ENCODE results near the gene IGF2BP1. TPM values are rescaled to one million over a fixed set of nuclear protein-coding genes. Genes with fewer than 3 reads are reported as not detected.
A peak's percentile ranks its signal among the peaks of the same experiment; 100 is the strongest.
"Not testable (repeated sequence)": the region's sequence is repeated elsewhere in the genome, so short reads cannot be mapped to it uniquely, and the experiment has no call there.

The IGF2BP1 gene
- total and polyA plus RNA-seq, 2 donors, result 0.03 to 2.9 TPM

DNA sequence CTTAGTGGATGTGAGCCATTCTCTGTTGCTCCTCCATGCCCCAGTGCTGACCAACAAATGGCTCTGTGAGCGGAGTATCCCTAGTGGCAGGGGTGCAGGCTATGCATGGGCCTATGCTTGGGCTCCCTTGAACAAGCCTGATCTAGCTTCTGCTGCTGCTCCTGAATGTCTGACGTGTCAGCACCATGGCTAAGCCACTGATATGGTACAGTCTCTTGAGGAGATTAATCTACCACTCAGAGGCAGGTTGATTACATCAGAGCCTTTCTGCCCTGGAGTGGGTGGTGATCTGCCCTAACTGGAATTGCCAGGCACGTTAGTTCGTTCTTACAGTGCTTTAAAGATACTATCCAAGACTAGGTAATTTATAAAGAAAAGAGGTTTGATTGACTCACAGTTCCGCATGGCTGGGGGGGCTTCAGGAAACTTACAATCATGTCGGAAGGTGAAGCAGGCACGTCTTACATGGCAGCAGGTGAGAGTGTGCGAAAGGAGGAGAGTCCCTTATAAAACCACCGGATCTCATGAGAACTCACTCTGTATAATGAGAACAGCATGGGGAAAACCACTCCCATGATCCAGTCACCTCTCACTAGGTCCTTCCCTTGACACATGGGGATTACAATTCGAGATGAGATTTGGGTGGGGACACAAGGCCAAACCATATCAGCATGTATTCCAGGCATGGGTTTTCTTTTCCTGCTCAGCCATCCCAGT, 93.9 kb downstream of the IGF2BP1 start:
- Histone ChIP-seq H3K4me1 (ENCODE audit: insufficient read depth) (no peaks in the 10 kb centered on the region), H3K36me3 (ENCODE audit: insufficient read depth) (no peaks in the 10 kb centered on the region), H3K4me3 (ENCODE audit: low read depth, low read length) (no peak overlapping the region), H3K27ac (ENCODE audit: low read depth) (no peak overlapping the region)
- 69% methylated on average over 10 of the region's 10 CpGs for WGBS
- no peak for DNase-seq (ENCODE audit: extremely low spot score)

DNA sequence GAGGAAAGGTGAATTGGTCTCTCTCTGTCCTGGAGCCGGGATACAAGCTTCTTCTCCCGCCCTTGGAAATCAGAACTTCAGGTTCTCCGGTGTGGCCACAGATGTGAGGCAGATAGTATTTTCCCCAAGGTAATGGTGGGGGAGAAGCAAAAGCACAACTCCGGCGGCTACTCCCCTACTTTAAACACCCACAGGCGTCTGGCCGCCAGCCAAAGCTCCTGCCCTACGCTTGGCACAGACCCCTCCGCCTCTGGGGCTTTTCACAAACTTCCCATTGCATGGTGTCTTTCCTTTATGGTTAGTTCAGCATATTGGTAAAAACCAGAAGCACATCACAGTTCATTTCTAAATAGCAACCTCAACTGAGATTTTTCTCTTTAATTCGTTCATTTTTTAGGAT, 95.9 kb downstream of the IGF2BP1 start:
- Histone ChIP-seq H3K4me3 (ENCODE audit: low read depth, low read length) (no peak overlapping the region), H3K27ac (ENCODE audit: low read depth) (no peak overlapping the region), H3K36me3 (ENCODE audit: insufficient read depth) (no peaks in the 10 kb centered on the region), H3K4me1 (ENCODE audit: insufficient read depth) (no peaks in the 10 kb centered on the region)
- 60% methylated on average over 10 of the region's 10 CpGs for WGBS
- no peak for DNase-seq (ENCODE audit: extremely low spot score)

DNA sequence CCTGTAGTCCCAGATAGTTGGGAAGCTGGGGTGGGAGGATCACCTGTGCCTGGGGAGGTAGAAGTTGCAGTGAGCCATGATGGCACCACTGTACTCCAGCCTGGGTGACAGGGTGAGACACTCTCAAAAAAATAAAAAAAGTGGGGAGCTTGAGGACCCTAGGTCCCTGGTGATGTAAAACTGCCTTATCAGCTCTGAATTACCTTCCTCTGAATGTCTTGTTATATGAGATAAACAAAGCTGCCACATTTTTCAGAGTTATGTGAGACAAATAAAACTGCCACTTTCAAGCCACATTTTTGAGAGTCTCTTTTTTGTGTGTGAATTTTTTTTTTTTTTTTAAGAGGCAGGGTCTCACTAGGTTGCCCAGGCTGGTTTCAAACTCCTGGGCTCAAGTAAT, 103.4 kb downstream of the IGF2BP1 start:
- H3K4me3 ChIP-seq (ENCODE audit: low read depth, low read length), result no peak overlapping the region
- H3K27ac ChIP-seq (ENCODE audit: low read depth), result no peak overlapping the region
- H3K36me3 ChIP-seq (ENCODE audit: insufficient read depth), result no peaks in the 10 kb centered on the region
- no peak for DNase-seq (ENCODE audit: extremely low spot score)
- H3K4me1 ChIP-seq (ENCODE audit: insufficient read depth), result no peaks in the 10 kb centered on the region

DNA sequence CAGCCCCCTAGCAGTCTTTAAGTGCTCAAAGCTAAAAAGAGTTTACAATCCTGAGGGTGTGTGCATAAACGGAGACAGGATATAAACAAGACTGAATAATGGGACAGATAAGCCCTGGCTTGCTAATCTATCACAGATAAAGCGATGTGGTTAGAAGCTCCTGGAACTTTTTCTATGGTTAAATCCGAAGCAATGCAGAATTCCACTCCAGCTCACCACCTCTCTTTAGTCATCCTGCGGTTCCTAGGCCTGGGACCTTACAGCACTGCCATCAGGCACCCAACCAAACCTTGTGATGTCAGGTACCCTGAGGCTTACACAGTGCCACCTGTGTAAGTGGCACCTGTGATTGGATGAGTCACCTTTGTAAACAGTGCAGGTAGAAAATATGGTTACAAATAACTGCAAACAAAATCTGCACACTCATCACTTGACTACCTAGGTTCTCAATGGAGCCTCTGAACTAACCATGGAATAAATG, 103.9 kb downstream of the IGF2BP1 start:
- WGBS, result 27% methylated on average over 4 of the region's 4 CpGs

DNA sequence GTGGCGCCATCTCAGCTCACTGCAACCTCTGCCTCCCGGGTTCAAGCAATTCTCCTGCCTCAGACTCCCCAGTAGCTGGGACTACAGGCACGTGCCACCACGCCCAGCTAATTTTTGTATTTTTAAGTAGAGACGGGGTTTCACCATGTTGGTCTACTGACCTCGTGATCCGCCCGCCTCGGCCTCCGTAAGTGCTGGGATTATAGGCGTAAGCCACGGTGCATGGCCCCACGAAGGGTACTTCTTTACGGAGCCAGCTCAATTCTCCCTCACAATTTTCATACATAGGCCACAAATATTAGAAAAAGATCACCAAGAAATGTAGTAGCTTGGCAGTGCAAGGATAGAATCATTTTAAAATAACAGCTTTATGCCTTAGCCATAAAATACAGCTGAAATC, 106.2 kb downstream of the IGF2BP1 start:
- not testable (repeated sequence) for DNase-seq (ENCODE audit: extremely low spot score); H3K4me3 ChIP-seq (ENCODE audit: low read depth, low read length); H3K4me1 ChIP-seq (ENCODE audit: insufficient read depth); H3K27ac ChIP-seq (ENCODE audit: low read depth); H3K36me3 ChIP-seq (ENCODE audit: insufficient read depth)
- 92% methylated on average over 14 of the region's 14 CpGs for WGBS

More for the DNA sequence above, 103.9 kb downstream of the IGF2BP1 start:
- Histone ChIP-seq H3K4me3 (ENCODE audit: low read depth, low read length) (no peak overlapping the region), H3K36me3 (ENCODE audit: insufficient read depth) (no peaks in the 10 kb centered on the region), H3K27ac (ENCODE audit: low read depth) (no peak overlapping the region), H3K4me1 (ENCODE audit: insufficient read depth) (no peaks in the 10 kb centered on the region)
- DNase-seq (ENCODE audit: extremely low spot score), result peak; percentile 20

DNA sequence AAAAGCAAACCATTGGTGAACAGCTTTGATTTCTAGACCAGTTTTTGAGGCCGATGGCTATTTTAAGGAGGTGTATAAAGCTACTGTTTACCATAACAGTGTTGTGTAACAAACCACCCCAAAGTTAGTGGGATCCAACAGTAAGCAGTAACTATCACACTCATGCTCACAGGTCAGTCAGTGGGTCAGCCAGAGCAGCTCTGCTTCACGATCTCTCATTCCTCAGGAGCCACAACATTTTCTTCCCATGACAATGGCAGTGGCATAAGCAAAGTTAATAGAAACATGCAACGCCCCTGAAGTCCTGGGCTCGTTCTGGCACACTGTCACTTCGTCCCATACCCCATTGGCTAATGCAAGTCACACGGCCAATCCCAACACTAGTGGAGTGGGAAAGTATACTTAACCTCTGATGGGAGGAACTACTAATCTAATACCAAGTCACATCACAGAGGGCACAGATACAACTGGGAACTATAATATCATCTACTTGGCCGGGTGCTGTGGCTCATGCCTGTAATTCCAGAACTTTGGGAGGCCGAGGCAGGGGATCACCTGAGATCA, 107.4 kb downstream of the IGF2BP1 start:
- Histone ChIP-seq H3K27ac (ENCODE audit: low read depth) (no peak overlapping the region), H3K4me1 (ENCODE audit: insufficient read depth) (no peaks in the 10 kb centered on the region)

More for the DNA sequence above, 107.4 kb downstream of the IGF2BP1 start:
- no peak for DNase-seq (ENCODE audit: extremely low spot score)
- no peak overlapping the region for H3K4me3 ChIP-seq (ENCODE audit: low read depth, low read length)
- H3K36me3 ChIP-seq (ENCODE audit: insufficient read depth), result no peaks in the 10 kb centered on the region
- WGBS, result 78% methylated on average over 8 of the region's 8 CpGs

Small RNA genes within 50 kb of the gene (small RNA-seq; reads per million reads assigned to genes)
- not detected for gene RF00017
- gene RF01210, result not detected
- 0.12 reads per million for gene RNU1-42P
- gene RNU6-826P, result 0.35 reads per million, percentile 23 among the genes with 10 or more reads in this experiment

Other genes with a start within 250 kb of the IGF2BP1 start
- gene TTLL6, start 180.2 kb upstream of the IGF2BP1 start, total RNA-seq, result not detected
- 0.15 TPM for gene TTLL6, start 180.2 kb upstream of the IGF2BP1 start, polyA plus RNA-seq
- 67.5 TPM for gene CALCOCO2, start 166.3 kb upstream of the IGF2BP1 start, total RNA-seq
- gene CALCOCO2, start 166.3 kb upstream of the IGF2BP1 start, polyA plus RNA-seq, result 165 TPM
- gene ATP5MC1, start 104.6 kb upstream of the IGF2BP1 start, total RNA-seq, result 37.1 TPM
- gene ATP5MC1, start 104.6 kb upstream of the IGF2BP1 start, polyA plus RNA-seq, result 233 TPM
- gene UBE2Z, start 89.0 kb upstream of the IGF2BP1 start, total RNA-seq, result 42.0 TPM
- gene UBE2Z, start 89.0 kb upstream of the IGF2BP1 start, polyA plus RNA-seq, result 56.3 TPM
- 31.7 TPM for gene SNF8, start 52.5 kb upstream of the IGF2BP1 start, total RNA-seq
- gene SNF8, start 52.5 kb upstream of the IGF2BP1 start, polyA plus RNA-seq, result 126 TPM
- not detected for gene GIP, start 28.8 kb upstream of the IGF2BP1 start, total RNA-seq
- gene GIP, start 28.8 kb upstream of the IGF2BP1 start, polyA plus RNA-seq, result not detected
- gene B4GALNT2, start 135.4 kb downstream of the IGF2BP1 start, total RNA-seq, result not detected
- not detected for gene B4GALNT2, start 135.4 kb downstream of the IGF2BP1 start, polyA plus RNA-seq
- 0.42 TPM for gene GNGT2, start 213.2 kb downstream of the IGF2BP1 start, total RNA-seq
- 4.7 TPM for gene GNGT2, start 213.2 kb downstream of the IGF2BP1 start, polyA plus RNA-seq
- 3.0 TPM for gene ABI3, start 213.3 kb downstream of the IGF2BP1 start, total RNA-seq
- 11.7 TPM for gene ABI3, start 213.3 kb downstream of the IGF2BP1 start, polyA plus RNA-seq
- gene PHOSPHO1, start 233.4 kb downstream of the IGF2BP1 start, total RNA-seq, result 2.0 TPM
- 0.75 TPM for gene PHOSPHO1, start 233.4 kb downstream of the IGF2BP1 start, polyA plus RNA-seq

Data from urinary bladder (tissue), 4 donors.